Left renal pelvis (tissue), 4 donors: ENCODE results near the gene SKAP1. TPM values are rescaled to one million over a fixed set of nuclear protein-coding genes. Genes with fewer than 3 reads are reported as not detected.
A peak's percentile ranks its signal among the peaks of the same experiment; 100 is the strongest.
"Not testable (repeated sequence)": the region's sequence is repeated elsewhere in the genome, so short reads cannot be mapped to it uniquely, and the experiment has no call there.

Experiments
- DNase-seq, 4 donors: peaks; one replicate each; pipeline ENCODE4 v3.0.0-alpha.2; 2013; ENCODE audit warnings: low read depth in 4 of 4, low spot score in 3 of 4
- polyA plus RNA-seq, 4 donors: library from polyadenylated mRNA; unstranded; fragments of 120-200 nt; gene quantifications; one replicate each; pipeline ENCODE4 v1.2.1, GENCODE V29; 2013; ENCODE audit not compliant: insufficient read length in 4 of 4

The SKAP1 gene
- polyA plus RNA-seq, 4 donors: 1.6 to 12.7 (median 11.3) TPM

GRCh38 chr17:48374650-48375230 is 55.3 kb downstream of the SKAP1 start:
- DNase-seq: no peak

GRCh38 chr17:48373883-48374282 is 56.1 kb downstream of the SKAP1 start:
- DNase-seq: no peak

- DNase-seq: no peak
These were observed 56.7 kb downstream of the SKAP1 start for GRCh38 chr17:48373130-48373830.

DNA sequence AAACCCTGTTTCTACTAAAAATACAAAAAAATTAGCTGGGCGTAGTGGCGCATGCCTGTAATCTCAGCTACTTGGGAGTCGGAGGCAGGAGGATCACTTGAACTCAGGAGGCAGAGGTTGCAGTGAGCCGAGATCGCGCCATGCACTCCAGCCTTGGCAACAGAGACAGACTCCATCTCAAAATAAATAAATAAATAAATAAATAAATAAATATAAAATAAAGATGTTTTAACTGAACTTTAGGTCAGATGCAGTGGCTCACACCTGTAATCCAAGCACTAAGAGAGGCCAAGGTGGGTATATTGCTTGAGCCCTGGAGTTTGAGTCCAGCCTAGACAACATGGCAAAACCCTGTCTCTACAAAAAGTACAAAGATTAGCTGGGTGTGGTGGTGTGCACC is 61.0 kb downstream of the SKAP1 start:
- not testable (repeated sequence) for DNase-seq

- DNase-seq: no peak
These were observed 61.6 kb downstream of the SKAP1 start for GRCh38 chr17:48368352-48368908.

DNA sequence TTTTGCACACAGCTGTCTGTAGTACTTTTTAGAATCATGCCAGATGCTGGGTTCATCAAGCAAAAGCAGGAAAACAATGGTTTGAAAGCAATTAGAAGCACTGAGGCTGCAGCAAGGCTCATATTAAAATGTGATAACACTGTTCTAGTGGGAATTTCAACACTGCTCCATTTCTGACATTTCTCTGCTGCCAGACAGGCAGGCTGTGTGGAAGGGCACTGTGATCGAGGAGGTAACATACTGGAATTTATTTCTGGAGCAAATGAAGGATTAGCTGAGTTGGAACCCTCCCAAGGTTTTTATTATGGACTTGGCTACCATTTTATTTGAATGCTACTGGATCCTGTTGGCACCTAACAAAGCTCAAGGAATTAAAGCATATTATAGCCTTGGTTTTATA is 66.9 kb downstream of the SKAP1 start:
- no peak for DNase-seq

DNA sequence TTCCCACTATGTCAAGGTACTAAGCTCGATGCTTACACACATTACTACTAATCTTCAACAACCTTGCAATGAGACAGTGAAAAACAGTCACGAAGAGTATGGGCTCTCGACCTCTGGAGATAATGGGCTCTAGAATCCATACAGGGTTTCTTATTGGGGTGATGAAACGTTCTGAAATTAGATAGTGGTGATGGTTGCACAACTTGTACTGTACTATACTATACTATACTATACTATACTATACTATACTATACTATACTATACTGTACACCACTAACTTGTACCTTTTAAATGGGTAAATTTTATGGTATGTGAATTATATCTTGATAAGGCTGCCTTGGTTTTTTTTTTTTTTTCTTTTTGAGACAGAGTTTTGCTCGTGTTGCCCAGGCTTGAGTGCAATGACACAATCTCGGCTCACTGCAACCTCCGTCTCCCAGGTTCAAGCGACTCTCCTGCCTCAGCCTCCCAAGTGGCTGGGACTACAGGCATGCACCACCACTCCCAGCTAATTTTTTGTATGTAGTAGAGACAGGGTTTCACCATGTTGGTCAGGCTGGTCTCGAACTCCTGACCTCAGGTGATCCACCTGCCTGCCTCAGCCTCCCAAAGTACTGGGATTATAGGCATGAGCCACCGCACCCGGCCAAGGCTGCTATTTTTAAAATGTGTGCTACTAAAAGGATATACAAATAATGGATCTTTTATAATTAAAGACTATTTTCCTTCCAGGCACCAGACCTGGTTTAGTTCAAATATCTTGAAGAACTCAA is 69.0 kb downstream of the SKAP1 start:
- not testable (repeated sequence) for DNase-seq

DNA sequence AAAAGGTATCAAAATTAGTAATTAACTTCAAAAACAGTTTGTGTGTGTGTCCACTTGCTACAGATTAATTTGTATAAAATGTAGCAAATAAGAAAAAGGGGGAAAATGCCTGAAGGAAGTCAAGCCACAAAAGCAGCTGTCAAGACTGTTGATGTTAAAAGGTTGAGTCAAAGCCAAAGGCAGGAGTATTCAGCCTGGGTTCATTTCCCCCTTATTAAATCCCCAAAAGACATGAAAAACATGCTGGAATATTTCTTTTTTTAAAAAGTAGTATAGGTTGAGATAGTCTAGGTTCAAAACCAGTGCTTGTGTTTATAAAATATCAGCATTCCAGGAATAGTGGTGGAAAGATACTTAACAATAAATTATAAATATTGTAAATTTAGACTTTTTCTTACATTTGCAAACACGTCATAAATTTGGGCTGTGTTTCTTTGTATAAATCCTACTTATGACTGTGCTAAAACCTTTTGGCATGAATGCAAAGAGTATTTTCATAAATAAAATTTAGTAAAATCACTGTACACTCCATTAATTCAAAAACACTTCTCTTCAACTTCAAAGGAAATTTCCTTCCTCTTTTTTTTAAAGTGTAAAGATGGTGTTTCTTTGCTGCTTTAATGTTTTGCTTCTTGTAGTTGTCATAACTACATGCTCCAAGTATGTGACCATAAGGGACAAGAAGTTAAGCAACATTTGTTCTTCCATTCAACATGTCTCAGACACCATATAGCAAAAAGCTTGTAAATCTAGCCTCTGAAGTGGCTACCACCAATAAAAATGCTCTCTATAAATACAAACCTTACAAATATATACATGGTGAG is 72.0 kb downstream of the SKAP1 start:
- no peak for DNase-seq

GRCh38 chr17:48356866-48357265 is 73.1 kb downstream of the SKAP1 start:
- DNase-seq: no peak

- no peak for DNase-seq
These were observed 77.4 kb downstream of the SKAP1 start for GRCh38 chr17:48352630-48353029.

DNA sequence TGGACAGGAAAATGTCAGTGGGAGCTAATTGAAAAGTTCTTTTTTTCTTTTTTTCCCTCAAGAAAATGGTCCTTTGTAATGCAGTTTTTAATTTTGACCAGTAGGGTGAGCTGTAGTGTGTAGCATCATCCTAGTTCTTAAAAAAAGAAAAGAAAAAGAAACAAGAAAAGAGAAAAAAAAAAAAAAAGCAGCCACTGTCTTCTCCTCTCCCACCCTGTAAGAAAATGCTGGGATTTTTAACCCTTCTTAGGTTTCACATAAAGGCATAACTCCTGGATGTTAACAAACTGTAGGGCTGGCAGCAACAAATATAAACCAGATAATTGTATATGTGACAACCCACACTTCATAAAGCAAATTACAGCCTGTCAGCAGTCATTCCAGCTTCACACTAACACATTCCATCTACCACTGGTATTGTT is 78.1 kb downstream of the SKAP1 start:
- peak in 1 of 4 donors; percentile 48 for DNase-seq

DNA sequence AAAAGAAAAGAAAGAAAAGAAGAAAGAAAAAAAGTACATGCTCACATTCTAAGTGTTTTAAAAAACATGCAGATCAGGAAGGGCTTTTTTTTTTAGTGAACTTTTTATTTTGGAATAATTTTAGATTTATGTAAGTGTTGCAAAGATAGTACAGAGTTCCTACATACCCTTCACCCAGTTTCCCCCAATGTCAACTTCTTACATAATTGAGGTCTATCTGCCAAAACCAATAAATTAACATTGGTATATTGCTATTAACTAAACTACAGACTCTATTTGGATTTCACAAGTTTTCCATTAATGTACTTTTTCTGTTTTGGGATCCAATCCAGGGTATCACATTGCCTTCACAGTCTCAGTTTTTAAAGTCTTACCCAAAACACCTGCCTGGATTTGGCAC is 81.7 kb downstream of the SKAP1 start:
- DNase-seq: no peak

DNA sequence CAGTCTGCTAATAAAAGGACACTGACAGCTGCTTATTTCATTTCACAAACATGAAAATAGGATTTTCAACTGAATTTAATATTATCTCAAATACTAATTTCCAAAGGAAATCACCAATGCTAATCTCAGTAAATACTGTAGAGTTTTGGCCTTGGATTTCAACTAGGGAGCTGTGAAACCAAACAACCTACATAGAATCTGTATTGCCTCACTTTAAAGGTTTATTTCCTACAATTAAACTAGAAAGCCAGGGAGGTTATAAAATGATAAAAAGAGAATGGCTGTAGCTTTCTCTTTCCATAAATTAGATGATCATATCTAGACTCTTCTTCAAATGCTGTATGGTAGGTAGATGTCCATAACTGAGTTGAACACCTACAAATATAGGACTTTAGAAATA is 82.8 kb downstream of the SKAP1 start:
- DNase-seq: no peak

GRCh38 chr17:48344251-48344650 is 85.8 kb downstream of the SKAP1 start:
- no peak for DNase-seq

GRCh38 chr17:48340916-48341315 is 89.1 kb downstream of the SKAP1 start:
- no peak for DNase-seq

DNA sequence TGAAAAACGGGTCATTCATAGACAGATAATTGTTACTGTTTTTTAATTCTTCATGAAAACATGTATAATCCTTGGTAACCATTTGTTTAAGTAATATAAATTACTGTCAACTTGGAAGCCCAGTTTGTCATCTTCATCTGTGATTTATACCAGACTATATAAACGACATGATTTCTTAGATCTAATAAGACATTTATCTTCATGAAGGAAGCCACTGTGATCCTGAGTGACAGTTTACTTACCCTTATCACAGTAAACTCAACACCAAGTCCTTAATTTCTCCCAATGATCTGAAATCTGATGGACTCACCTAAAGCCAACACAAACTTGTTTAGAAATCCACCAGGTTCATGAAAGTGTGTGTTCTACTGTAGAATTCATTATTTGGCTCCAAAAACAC is 91.3 kb downstream of the SKAP1 start:
- DNase-seq: no peak

- DNase-seq: not testable (repeated sequence)
These were observed 92.1 kb downstream of the SKAP1 start for GRCh38 chr17:48337903-48338302.

DNA sequence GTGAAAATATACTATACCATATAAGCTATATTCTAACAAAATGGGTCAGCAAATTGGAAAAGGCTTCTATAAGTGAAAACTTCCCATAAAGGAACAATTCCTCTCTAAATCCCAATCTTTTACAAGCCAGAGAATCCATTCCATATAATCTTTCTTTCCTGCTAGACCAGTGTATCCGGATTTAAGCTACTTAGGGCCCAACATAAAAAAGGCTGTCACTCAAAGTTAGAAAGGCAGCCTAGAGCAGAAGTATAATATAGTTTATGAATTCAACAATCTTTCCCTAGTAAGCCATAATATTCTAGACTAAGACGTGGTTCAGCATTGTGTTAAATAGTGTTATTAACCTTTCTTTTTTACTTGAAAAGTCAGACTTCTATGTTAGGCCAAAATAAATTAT is 93.0 kb downstream of the SKAP1 start:
- no peak for DNase-seq

DNA sequence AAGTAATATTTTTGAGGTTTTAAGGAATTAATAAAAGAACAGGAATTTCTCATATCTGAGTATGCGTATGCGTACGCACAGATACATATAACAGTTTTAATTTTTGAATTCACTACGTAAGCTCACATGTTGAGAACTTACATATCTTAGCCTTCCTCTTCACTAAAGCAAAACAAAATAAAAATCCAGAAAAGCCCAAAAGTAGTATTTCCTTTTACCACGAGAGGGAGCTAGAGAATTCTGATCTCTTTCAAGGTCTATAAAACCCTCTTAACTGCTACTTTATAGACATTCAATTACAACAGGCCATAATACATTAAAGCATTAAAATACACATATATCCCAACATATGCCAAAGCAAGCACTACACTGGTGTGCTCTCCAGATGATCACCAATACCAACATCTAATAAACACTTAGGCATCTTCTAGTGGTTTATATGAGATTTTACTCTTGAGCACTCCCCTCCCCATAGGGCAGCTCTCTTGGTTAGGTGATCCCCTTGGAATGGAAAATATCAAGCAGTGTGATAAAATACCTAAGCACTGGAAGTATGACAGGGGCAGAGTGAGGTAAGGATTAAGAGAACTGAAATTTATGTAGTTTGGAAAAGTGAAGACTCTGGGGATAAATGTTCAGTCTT is 94.0 kb downstream of the SKAP1 start:
- DNase-seq: peak; percentile 60 to 81 (median 71)

- DNase-seq: no peak
These were observed 94.7 kb downstream of the SKAP1 start for GRCh38 chr17:48335146-48335784.
